Smooth muscle cell (in vitro differentiated cells): ENCODE results near the gene DCDC1. TPM values are rescaled to one million over a fixed set of nuclear protein-coding genes. Genes with fewer than 3 reads are reported as not detected.

ENCODE experiments used
- DNase-seq: peaks from one replicate; lab custom pipeline; 2025; ENCODE audit not compliant: unreplicated experiment; lab: John Stamatoyannopoulos, UW
- H2AFZ ChIP-seq: fragments of 200-600 bp; sonication (generic); 2 replicates; pipeline ENCODE4 v1.6.0; 2016; ENCODE audit warnings: antibody characterized with exemption, low read depth, mild to moderate bottlenecking
- H3F3A ChIP-seq: fragments of 200-600 bp; sonication (generic); 2 replicates; pipeline ENCODE4 v1.6.0; 2017; ENCODE audit warnings: antibody characterized with exemption, low read depth
- H3K27ac ChIP-seq: fragments of 200-600 bp; sonication (generic); 2 replicates; pipeline ENCODE4 v1.5.1; 2016; ENCODE audit warnings: low read depth, mild to moderate bottlenecking
- H3K27me3 ChIP-seq: fragments of 200-600 bp; sonication (generic); 2 replicates; pipeline ENCODE4 v1.6.1; 2016; ENCODE audit warnings: low read depth, mild to moderate bottlenecking
- H3K36me3 ChIP-seq: fragments of 200-600 bp; sonication (generic); 2 replicates; pipeline ENCODE4 v1.5.1; 2016; ENCODE audit warnings: low read depth
- H3K4me1 ChIP-seq: fragments of 200-600 bp; sonication (generic); 2 replicates; pipeline ENCODE4 v1.5.1; 2016; ENCODE audit warnings: low read depth
- H3K4me2 ChIP-seq: fragments of 200-600 bp; sonication (generic); 2 replicates; pipeline ENCODE4 v1.6.0; 2016; ENCODE audit warnings: mild to moderate bottlenecking
- H3K4me3 ChIP-seq: fragments of 200-600 bp; sonication (generic); 2 replicates; pipeline ENCODE4 v1.5.1; 2016; ENCODE audit warnings: mild to moderate bottlenecking
- H3K79me2 ChIP-seq: fragments of 200-600 bp; sonication (generic); 2 replicates; pipeline ENCODE4 v1.6.0; 2016; ENCODE audit warnings: low read depth, mild to moderate bottlenecking
- H3K9ac ChIP-seq: fragments of 200-600 bp; sonication (generic); 2 replicates; pipeline ENCODE4 v1.6.0; 2016; ENCODE audit warnings: low read depth
- H3K9me3 ChIP-seq: fragments of 200-600 bp; sonication (generic); replicated peaks from 2 replicates; pipeline ENCODE4 v1.5.1; 2016; ENCODE audit warnings: low read depth
- H4K20me1 ChIP-seq: fragments of 200-600 bp; sonication (generic); 2 replicates; pipeline ENCODE4 v1.6.0; 2016; ENCODE audit warnings: low read depth
- CTCF ChIP-seq: fragments of 200-600 bp; sonication (generic); IDR thresholded peaks from 2 replicates; pipeline ENCODE4 v1.5.1; 2017; ENCODE audit warnings: borderline replicate concordance, mild to moderate bottlenecking, antibody characterized with exemption; ENCODE audit not compliant: insufficient read depth, poor library complexity, severe bottlenecking
- WGBS: methylation state at CpG from one replicate; pipeline ENCODE4 v1.1.7; 2016; ENCODE audit warnings: low lambda C conversion rate; 5-methylcytosine and 5-hydroxymethylcytosine counted together
- polyA plus RNA-seq: library from polyadenylated mRNA; unstranded; fragments of >200 nt; fragmentation: Nextera tagmentation; extraction: Ambion mirVana; gene quantifications from 2 replicates; pipeline ENCODE4 v1.2.1, GENCODE V29; 2016
- total RNA-seq: library from RNA; depleted of rRNA; stranded (reverse); fragments of >200 nt; gene quantifications from 2 replicates; pipeline ENCODE4 v1.2.3, GENCODE V29; 2014

Gene DCDC1
- total and polyA plus RNA-seq, 2 experiments from 2014 or later = 0.39 to 0.45 TPM

DNA sequence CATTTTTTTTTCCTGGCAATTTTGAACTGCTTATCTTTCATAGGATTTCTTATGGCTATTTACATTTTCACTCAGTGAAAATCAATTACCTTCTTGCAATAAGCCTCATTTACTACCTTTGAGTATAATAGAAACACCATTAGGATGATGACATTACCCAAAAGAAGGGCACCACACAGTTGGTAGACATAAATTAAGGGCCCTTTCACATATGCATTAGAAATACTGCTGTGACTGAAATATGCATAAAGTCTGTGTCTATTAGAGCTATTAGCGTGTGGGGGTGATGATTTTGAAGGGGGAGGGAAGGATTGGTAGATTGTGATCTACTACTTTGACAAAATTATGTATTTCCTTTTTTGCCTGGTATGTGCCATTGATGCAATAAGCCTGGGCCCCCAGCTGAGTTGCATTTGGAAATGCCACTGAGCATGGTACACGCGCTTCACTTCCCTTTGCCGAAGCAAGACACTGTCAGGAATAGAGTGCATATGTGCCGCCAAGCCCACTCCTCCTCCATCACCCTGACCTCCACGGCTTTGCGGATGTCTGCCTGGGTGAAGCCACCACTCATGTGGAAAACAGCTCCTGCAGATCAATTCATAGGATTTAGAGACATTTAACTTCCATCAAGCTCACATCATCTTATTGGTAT is 339.3 kb downstream of the DCDC1 start:
- Histone ChIP-seq H3K27ac (no peak overlapping the region), H3K36me3 (no peaks in the 10 kb centered on the region), H3F3A (no peaks in the 10 kb centered on the region), H3K79me2 (no peaks in the 10 kb centered on the region), H3K27me3 (peaks cover 2% of the 10 kb centered on the region), H3K4me2 (no peak overlapping the region), H3K4me1 (peaks cover 7% of the 10 kb centered on the region), H2AFZ (no peak overlapping the region), H3K4me3 (no peak overlapping the region), H4K20me1 (no peaks in the 10 kb centered on the region), H3K9me3 (no peaks in the 10 kb centered on the region), H3K9ac (no peak overlapping the region)
- TF ChIP-seq CTCF = no peak
- WGBS = 89% methylated on average over 7 of the region's 7 CpGs
- no peak for DNase-seq

DNA sequence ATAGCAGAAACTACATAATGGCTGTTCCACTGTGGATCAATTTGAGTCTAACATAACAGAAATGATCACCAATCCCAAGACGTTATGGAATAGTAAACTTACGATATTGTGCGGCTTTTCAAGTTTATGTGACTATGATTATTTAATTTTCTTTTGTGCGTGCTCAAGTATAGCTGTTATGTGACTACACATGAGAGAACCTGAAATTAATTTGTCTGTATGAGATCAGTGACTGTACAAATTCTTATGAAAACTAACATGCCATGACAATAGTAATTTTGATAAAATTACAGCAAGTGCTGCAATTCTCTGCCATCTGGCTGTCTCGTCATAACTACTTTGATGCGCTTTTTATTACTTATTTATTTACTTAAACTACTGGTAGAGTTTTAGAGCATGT is 343.2 kb downstream of the DCDC1 start:
- no peak for DNase-seq

GRCh38 chr11:31022080-31022479 is 347.5 kb downstream of the DCDC1 start:
- DNase-seq = no peak
- Histone ChIP-seq H3K4me1 (no peaks in the 10 kb centered on the region), H3K36me3 (no peaks in the 10 kb centered on the region), H4K20me1 (no peaks in the 10 kb centered on the region), H3K4me2 (no peak overlapping the region), H3K9ac (no peak overlapping the region), H3K9me3 (no peaks in the 10 kb centered on the region), H2AFZ (no peak overlapping the region), H3K4me3 (no peak overlapping the region), H3K79me2 (no peaks in the 10 kb centered on the region), H3K27me3 (no peaks in the 10 kb centered on the region), H3F3A (no peaks in the 10 kb centered on the region), H3K27ac (no peak overlapping the region)
- TF ChIP-seq CTCF = no peak
- 31% methylated on average over 2 of the region's 2 CpGs for WGBS

More for the DNA sequence above, 343.2 kb downstream of the DCDC1 start:
- Histone ChIP-seq H4K20me1 (no peaks in the 10 kb centered on the region), H3K4me1 (no peaks in the 10 kb centered on the region), H3K4me2 (no peak overlapping the region), H2AFZ (no peak overlapping the region), H3K36me3 (no peaks in the 10 kb centered on the region), H3K79me2 (no peaks in the 10 kb centered on the region), H3K9me3 (no peaks in the 10 kb centered on the region), H3K27me3 (peaks cover 2% of the 10 kb centered on the region), H3K27ac (no peak overlapping the region), H3K4me3 (no peak overlapping the region), H3F3A (no peaks in the 10 kb centered on the region), H3K9ac (no peak overlapping the region)
- WGBS = 91% methylated on average over 6 of the region's 6 CpGs
- no peak for TF ChIP-seq CTCF

GRCh38 chr11:31019786-31020185 is 349.8 kb downstream of the DCDC1 start:
- no peaks in the 10 kb centered on the region for H3K79me2 ChIP-seq
- TF ChIP-seq CTCF = no peak
- no peaks in the 10 kb centered on the region for H3K9me3 ChIP-seq
- no peak overlapping the region for H2AFZ ChIP-seq
- H3K4me2 ChIP-seq = no peak overlapping the region
- H3K27ac ChIP-seq = no peak overlapping the region
- H3K27me3 ChIP-seq = no peaks in the 10 kb centered on the region
- H3K4me3 ChIP-seq = no peak overlapping the region
- DNase-seq = no peak
- no peaks in the 10 kb centered on the region for H3F3A ChIP-seq
- H4K20me1 ChIP-seq = no peaks in the 10 kb centered on the region
- no peak overlapping the region for H3K9ac ChIP-seq
- 95% methylated on average over 4 of the region's 4 CpGs for WGBS
- H3K36me3 ChIP-seq = no peaks in the 10 kb centered on the region
- H3K4me1 ChIP-seq = no peaks in the 10 kb centered on the region
